PC-9 (cell line): Measurements from ENCODE around the gene S100B.

Experiments used
- EZH2 ChIP-seq: fragments of 200-600 bp; sonication (generic); IDR thresholded peaks from 2 replicates; pipeline ENCODE4 v1.8.0; 2017; ENCODE audit warnings: antibody characterized with exemption, low read depth
- TF ChIP-seq, protein P1 (sequence below): fragments of 200-600 bp; sonication (generic); conservative IDR thresholded peaks from 2 replicates; pipeline ENCODE4 v1.6.1; 2017; ENCODE audit warnings: mixed run types, antibody characterized with exemption, mild to moderate bottlenecking, moderate library complexity

DNA sequence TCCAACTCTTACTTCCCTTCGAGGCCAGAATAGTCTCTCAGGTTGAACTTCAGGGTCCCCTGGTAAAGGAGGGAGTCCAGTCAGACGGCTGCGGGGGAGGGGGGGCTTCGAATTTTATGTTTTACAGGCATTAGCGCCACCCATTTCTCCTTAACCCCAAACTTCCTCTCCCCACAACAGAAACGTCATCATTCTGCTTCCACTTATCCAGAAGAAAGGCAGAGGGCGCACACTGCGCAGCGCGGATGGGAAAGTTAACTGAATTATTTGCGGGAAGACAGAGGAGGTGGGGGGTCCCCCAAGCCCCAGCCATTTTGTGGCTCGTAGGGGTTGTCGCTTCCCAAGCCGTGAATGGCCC, 30.1 kb upstream of the S100B start:
- no peak for TF ChIP-seq EZH2
- TF ChIP-seq, protein P1, sequence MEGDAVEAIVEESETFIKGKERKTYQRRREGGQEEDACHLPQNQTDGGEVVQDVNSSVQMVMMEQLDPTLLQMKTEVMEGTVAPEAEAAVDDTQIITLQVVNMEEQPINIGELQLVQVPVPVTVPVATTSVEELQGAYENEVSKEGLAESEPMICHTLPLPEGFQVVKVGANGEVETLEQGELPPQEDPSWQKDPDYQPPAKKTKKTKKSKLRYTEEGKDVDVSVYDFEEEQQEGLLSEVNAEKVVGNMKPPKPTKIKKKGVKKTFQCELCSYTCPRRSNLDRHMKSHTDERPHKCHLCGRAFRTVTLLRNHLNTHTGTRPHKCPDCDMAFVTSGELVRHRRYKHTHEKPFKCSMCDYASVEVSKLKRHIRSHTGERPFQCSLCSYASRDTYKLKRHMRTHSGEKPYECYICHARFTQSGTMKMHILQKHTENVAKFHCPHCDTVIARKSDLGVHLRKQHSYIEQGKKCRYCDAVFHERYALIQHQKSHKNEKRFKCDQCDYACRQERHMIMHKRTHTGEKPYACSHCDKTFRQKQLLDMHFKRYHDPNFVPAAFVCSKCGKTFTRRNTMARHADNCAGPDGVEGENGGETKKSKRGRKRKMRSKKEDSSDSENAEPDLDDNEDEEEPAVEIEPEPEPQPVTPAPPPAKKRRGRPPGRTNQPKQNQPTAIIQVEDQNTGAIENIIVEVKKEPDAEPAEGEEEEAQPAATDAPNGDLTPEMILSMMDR, result no peak
